ENCODE results near the gene NAP1L2.

DNA sequence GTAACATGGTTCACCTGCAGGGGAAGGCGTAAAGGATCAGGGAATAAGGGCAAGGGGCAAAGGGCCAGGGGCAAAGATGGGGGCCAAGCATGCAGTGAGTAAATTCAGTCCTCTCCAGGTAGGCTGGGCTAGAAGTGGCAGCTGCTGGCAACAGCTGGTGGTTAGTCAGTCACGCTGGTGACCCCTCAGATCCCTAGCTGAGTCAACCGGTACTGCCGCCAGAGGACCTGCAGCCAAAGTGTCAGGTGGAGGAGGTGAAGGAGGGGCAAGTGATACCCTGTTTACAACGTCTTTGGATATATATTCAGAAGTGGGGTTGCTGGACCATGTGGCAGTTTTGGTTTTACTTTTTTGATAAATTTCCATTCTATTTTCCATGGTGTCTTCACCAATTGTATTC is 24.6 kb upstream of the NAP1L2 start:
- TF ChIP-seq, protein P1, sequence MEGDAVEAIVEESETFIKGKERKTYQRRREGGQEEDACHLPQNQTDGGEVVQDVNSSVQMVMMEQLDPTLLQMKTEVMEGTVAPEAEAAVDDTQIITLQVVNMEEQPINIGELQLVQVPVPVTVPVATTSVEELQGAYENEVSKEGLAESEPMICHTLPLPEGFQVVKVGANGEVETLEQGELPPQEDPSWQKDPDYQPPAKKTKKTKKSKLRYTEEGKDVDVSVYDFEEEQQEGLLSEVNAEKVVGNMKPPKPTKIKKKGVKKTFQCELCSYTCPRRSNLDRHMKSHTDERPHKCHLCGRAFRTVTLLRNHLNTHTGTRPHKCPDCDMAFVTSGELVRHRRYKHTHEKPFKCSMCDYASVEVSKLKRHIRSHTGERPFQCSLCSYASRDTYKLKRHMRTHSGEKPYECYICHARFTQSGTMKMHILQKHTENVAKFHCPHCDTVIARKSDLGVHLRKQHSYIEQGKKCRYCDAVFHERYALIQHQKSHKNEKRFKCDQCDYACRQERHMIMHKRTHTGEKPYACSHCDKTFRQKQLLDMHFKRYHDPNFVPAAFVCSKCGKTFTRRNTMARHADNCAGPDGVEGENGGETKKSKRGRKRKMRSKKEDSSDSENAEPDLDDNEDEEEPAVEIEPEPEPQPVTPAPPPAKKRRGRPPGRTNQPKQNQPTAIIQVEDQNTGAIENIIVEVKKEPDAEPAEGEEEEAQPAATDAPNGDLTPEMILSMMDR (IDR thresholded peaks at IDR 0.05): no peak
- TF ChIP-seq POLR2A (IDR thresholded peaks at IDR 0.05): no peak

Measured in testis (tissue), 2 donors.